ENCODE results near the gene LRRC23.

The LRRC23 gene

DNA sequence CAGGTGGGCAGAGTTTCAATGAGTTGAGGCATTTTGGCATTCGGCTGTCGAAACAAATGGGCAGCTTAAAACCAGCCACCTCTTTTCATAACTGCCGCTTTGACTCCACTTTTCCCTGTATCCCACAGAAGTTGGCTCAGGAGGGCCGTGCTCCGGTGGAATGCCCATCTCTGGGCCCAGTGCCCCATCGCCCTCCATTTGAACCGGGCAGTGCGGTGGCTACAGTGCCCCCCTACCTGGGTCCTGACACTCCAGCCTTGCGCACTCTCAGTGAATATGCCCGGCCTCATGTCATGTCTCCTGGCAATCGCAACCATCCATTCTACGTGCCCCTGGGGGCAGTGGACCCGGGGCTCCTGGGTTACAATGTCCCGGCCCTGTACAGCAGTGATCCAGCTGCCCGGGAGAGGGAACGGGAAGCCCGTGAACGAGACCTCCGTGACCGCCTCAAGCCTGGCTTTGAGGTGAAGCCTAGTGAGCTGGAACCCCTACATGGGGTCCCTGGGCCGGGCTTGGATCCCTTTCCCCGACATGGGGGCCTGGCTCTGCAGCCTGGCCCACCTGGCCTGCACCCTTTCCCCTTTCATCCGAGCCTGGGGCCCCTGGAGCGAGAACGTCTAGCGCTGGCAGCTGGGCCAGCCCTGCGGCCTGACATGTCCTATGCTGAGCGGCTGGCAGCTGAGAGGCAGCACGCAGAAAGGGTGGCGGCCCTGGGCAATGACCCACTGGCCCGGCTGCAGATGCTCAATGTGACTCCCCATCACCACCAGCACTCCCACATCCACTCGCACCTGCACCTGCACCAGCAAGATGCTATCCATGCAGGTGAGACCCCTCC lies 34.0 kb downstream of the LRRC23 start:
- peak overlapping the region; percentile 30 for H3K4me3 ChIP-seq (replicated peaks; ENCODE audit: insufficient read depth, low read length)
- peak overlapping the region; percentile 95 for H3K27ac ChIP-seq (replicated peaks)
- TF ChIP-seq REST (IDR thresholded peaks at IDR 0.05; ENCODE audit: insufficient replicate concordance, low read depth) (no peak), CTCF (IDR thresholded peaks at IDR 0.05; ENCODE audit: insufficient read depth, low read length) (no peak), GABPA (IDR thresholded peaks at IDR 0.05; ENCODE audit: low read depth) (no peak), POLR2AphosphoS5 (IDR thresholded peaks at IDR 0.05; ENCODE audit: low read depth) (no peak; the same call in 1 of the 2 replicates), SPI1 (IDR thresholded peaks at IDR 0.05; ENCODE audit: borderline replicate concordance, low read depth) (no peak)
- DNase-seq (ENCODE audit: low read depth in 1 of 2, low spot score in 1 of 2), result no peak
- H3K27me3 ChIP-seq (ENCODE audit: insufficient read depth, poor library complexity, severe bottlenecking), result no peaks in the 10 kb centered on the region

- Histone ChIP-seq H3K27me3 (ENCODE audit: insufficient read depth, poor library complexity, severe bottlenecking) (no peaks in the 10 kb centered on the region), H3K27ac (replicated peaks) (no peak overlapping the region)
- TF ChIP-seq SPI1 (IDR thresholded peaks at IDR 0.05; ENCODE audit: borderline replicate concordance, low read depth) (no peak), POLR2AphosphoS5 (IDR thresholded peaks at IDR 0.05; ENCODE audit: low read depth) (0 out of 2 replicates have a peak, but pooled peaks have one; percentile 32)
Measured at GRCh38 chr12:6939191-6939540, 34.5 kb downstream of the LRRC23 start.

GRCh38 chr12:6941267-6941666 lies 36.6 kb downstream of the LRRC23 start:
- DNase-seq (ENCODE audit: low read depth in 1 of 2, low spot score in 1 of 2), result no peak
- Histone ChIP-seq H3K27ac (replicated peaks) (no peak overlapping the region), H3K4me3 (replicated peaks; ENCODE audit: insufficient read depth, low read length) (no peak overlapping the region), H3K27me3 (ENCODE audit: insufficient read depth, poor library complexity, severe bottlenecking) (no peaks in the 10 kb centered on the region)
- TF ChIP-seq REST (IDR thresholded peaks at IDR 0.05; ENCODE audit: insufficient replicate concordance, low read depth) (no peak), GABPA (IDR thresholded peaks at IDR 0.05; ENCODE audit: low read depth) (no peak), CTCF (IDR thresholded peaks at IDR 0.05; ENCODE audit: insufficient read depth, low read length) (no peak), POLR2AphosphoS5 (IDR thresholded peaks at IDR 0.05; ENCODE audit: low read depth) (no peak)

More at GRCh38 chr12:6939191-6939540, 34.5 kb downstream of the LRRC23 start:
- no peak overlapping the region for H3K4me3 ChIP-seq (replicated peaks; ENCODE audit: insufficient read depth, low read length)
- DNase-seq (ENCODE audit: low read depth in 1 of 2, low spot score in 1 of 2), result no peak

- no peak overlapping the region for H3K27ac ChIP-seq (replicated peaks)
- TF ChIP-seq SPI1 (IDR thresholded peaks at IDR 0.05; ENCODE audit: borderline replicate concordance, low read depth) (no peak), POLR2AphosphoS5 (IDR thresholded peaks at IDR 0.05; ENCODE audit: low read depth) (no peak), GABPA (IDR thresholded peaks at IDR 0.05; ENCODE audit: low read depth) (no peak), REST (IDR thresholded peaks at IDR 0.05; ENCODE audit: insufficient replicate concordance, low read depth) (no peak), CTCF (IDR thresholded peaks at IDR 0.05; ENCODE audit: insufficient read depth, low read length) (no peak)
- no peak for DNase-seq (ENCODE audit: low read depth in 1 of 2, low spot score in 1 of 2)
- no peak overlapping the region for H3K4me3 ChIP-seq (replicated peaks; ENCODE audit: insufficient read depth, low read length)
- no peaks in the 10 kb centered on the region for H3K27me3 ChIP-seq (ENCODE audit: insufficient read depth, poor library complexity, severe bottlenecking)
Measured at GRCh38 chr12:6941782-6942181, 37.2 kb downstream of the LRRC23 start.
